IMR-90 (cell line): ENCODE measurements around the gene LRRC3C.

Experiments
- CTCF ChIP-seq: conservative IDR thresholded peaks from 2 replicates; pipeline ENCODE4 v1.5.1; 2012; ENCODE audit warnings: mild to moderate bottlenecking, low read depth, low read length, improper control_type of control experiment
- MAZ ChIP-seq: IDR thresholded peaks from 2 replicates; pipeline ENCODE4 v1.6.1; 2012; ENCODE audit warnings: low read depth, mild to moderate bottlenecking, low read length, improper control_type of control experiment, moderate library complexity, borderline replicate concordance
- MXI1 ChIP-seq: IDR thresholded peaks from 2 replicates; pipeline ENCODE4 v1.6.1; 2012; ENCODE audit warnings: low read depth, mild to moderate bottlenecking, low read length, moderate library complexity, borderline replicate concordance
- POLR2A ChIP-seq: IDR thresholded peaks from 2 replicates; pipeline ENCODE4 v1.6.1; 2012; ENCODE audit warnings: mild to moderate bottlenecking, low read depth, low read length
- SMC3 ChIP-seq: fragments of 150-350 bp; IDR thresholded peaks from 2 replicates; pipeline ENCODE4 v1.6.1; 2016; ENCODE audit warnings: low read depth, mild to moderate bottlenecking, antibody characterized with exemption, low read length, moderate library complexity

GRCh38 chr17:39951924-39952679 lies 24.6 kb downstream of the LRRC3C start:
- TF ChIP-seq CTCF = no peak
- no peak for TF ChIP-seq SMC3
- no peak for TF ChIP-seq MAZ
- no peak for TF ChIP-seq POLR2A
- no peak for TF ChIP-seq MXI1
